Esophagus squamous epithelium (tissue), 4 donors: ENCODE data around the gene LSG1.

Source experiments
- POLR2A ChIP-seq, 4 donors: fragments of 450-650 bp; IDR thresholded peaks; one replicate each; pipeline ENCODE4 v1.6.1; 2017; ENCODE audit warnings: antibody characterized with exemption in 4 of 4, mild to moderate bottlenecking in 4 of 4, moderate library complexity in 3 of 4
- TF ChIP-seq, protein P1 (sequence below), 6 experiments: fragments of 450-650 bp in 4 of 6; fragments of 200-600 bp in 2 of 6; sonication (generic) in 2 of 6; IDR thresholded peaks; one replicate each; pipeline ENCODE4 v1.5.1; 2016 to 2019; ENCODE audit warnings: antibody characterized with exemption in 6 of 6, mild to moderate bottlenecking in 4 of 6, moderate library complexity in 4 of 6

DNA sequence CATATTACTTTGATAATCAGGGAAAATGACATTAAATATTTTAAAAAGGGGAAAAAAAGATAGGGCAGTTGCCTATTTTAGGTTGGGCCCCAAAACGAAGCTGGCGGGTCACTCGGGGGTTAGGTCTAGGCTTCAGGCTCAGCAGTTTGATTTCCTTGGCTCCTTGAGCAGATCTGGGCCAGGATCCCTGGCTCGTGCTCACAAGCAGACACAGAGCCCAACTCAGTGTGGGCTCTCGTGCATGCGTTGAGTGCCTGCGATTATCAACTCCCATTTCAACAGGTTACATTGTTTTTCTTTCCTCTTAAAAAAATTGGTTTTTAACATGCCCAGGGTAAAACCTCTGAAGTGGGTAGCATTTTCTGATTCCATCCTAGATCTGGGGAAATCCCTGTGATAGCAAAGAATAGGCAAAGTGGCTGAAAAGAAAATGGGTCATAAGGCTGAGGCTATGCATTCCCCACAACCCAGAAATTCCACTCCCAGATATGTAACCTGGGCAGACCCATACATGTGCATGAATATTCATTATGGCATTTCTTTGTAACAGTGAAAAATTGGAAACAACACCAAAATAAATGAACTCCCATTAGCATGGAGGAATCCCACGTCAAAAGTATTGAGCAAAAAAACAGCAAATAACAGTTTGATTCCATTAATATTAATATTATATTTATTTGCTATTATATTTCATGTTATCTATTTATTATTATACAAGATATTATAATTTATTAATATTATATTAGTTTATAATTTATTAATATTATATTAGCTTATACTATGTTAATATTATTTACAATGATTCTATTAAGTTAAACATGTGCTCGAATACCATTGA, 41.5 kb upstream of the LSG1 start:
- TF ChIP-seq, protein P1, sequence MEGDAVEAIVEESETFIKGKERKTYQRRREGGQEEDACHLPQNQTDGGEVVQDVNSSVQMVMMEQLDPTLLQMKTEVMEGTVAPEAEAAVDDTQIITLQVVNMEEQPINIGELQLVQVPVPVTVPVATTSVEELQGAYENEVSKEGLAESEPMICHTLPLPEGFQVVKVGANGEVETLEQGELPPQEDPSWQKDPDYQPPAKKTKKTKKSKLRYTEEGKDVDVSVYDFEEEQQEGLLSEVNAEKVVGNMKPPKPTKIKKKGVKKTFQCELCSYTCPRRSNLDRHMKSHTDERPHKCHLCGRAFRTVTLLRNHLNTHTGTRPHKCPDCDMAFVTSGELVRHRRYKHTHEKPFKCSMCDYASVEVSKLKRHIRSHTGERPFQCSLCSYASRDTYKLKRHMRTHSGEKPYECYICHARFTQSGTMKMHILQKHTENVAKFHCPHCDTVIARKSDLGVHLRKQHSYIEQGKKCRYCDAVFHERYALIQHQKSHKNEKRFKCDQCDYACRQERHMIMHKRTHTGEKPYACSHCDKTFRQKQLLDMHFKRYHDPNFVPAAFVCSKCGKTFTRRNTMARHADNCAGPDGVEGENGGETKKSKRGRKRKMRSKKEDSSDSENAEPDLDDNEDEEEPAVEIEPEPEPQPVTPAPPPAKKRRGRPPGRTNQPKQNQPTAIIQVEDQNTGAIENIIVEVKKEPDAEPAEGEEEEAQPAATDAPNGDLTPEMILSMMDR (IDR thresholded peaks at IDR 0.05) = no peak
- no peak for TF ChIP-seq POLR2A (IDR thresholded peaks at IDR 0.05)
